Measurements from ENCODE around the gene KIAA2012. TPM values are rescaled to one million over a fixed set of nuclear protein-coding genes. Genes with fewer than 3 reads are reported as not detected.
A peak's percentile ranks its signal among the peaks of the same experiment; 100 is the strongest.

KIAA2012 gene
- total RNA-seq, 1 donor from 2014 or later = not detected

GRCh38 chr2:202039278-202040078 lies 33.6 kb upstream of the KIAA2012 start:
- no peak for DNase-seq (ENCODE audit: low read depth)
- no peak for TF ChIP-seq CTCF (IDR thresholded peaks at IDR 0.05; ENCODE audit: insufficient read depth, low read length, severe bottlenecking)
- no peaks in the 10 kb centered on the region for H3K36me3 ChIP-seq (ENCODE audit: control insufficient read depth, insufficient read depth, low read length)
- peaks cover 11% of the 10 kb centered on the region for H3K27me3 ChIP-seq (ENCODE audit: control insufficient read depth, insufficient read depth, low read length)
- no peak overlapping the region for H3K4me3 ChIP-seq (ENCODE audit: low read depth, low read length)
- FAIRE-seq = peak; percentile 77

GRCh38 chr2:202040079-202040844 lies 32.8 kb upstream of the KIAA2012 start:
- FAIRE-seq (no peak), DNase-seq (ENCODE audit: low read depth) (no peak)
- Histone ChIP-seq H3K4me3 (ENCODE audit: low read depth, low read length) (no peak overlapping the region), H3K36me3 (ENCODE audit: control insufficient read depth, insufficient read depth, low read length) (no peaks in the 10 kb centered on the region), H3K27me3 (ENCODE audit: control insufficient read depth, insufficient read depth, low read length) (peaks cover 6% of the 10 kb centered on the region)
- no peak for TF ChIP-seq CTCF (IDR thresholded peaks at IDR 0.05; ENCODE audit: insufficient read depth, low read length, severe bottlenecking)

GRCh38 chr2:202042444-202042843 lies 30.6 kb upstream of the KIAA2012 start:
- no peak for TF ChIP-seq CTCF (IDR thresholded peaks at IDR 0.05; ENCODE audit: insufficient read depth, low read length, severe bottlenecking)
- Histone ChIP-seq H3K4me3 (ENCODE audit: low read depth, low read length) (no peak overlapping the region), H3K27me3 (ENCODE audit: control insufficient read depth, insufficient read depth, low read length) (no peaks in the 10 kb centered on the region), H3K36me3 (ENCODE audit: control insufficient read depth, insufficient read depth, low read length) (no peaks in the 10 kb centered on the region)
- DNase-seq (ENCODE audit: low read depth) (no peak), FAIRE-seq (no peak)

- Histone ChIP-seq H3K36me3 (ENCODE audit: control insufficient read depth, insufficient read depth, low read length) (no peaks in the 10 kb centered on the region), H3K27me3 (ENCODE audit: control insufficient read depth, insufficient read depth, low read length) (no peaks in the 10 kb centered on the region), H3K4me3 (ENCODE audit: low read depth, low read length) (no peak overlapping the region)
- FAIRE-seq (no peak), DNase-seq (ENCODE audit: low read depth) (peak; percentile 11)
- no peak for TF ChIP-seq CTCF (IDR thresholded peaks at IDR 0.05; ENCODE audit: insufficient read depth, low read length, severe bottlenecking)
Observed at GRCh38 chr2:202043475-202043874, 29.6 kb upstream of the KIAA2012 start.

- FAIRE-seq (no peak), DNase-seq (ENCODE audit: low read depth) (no peak)
- TF ChIP-seq CTCF (IDR thresholded peaks at IDR 0.05; ENCODE audit: insufficient read depth, low read length, severe bottlenecking) = no peak
- Histone ChIP-seq H3K27me3 (ENCODE audit: control insufficient read depth, insufficient read depth, low read length) (no peaks in the 10 kb centered on the region), H3K4me3 (ENCODE audit: low read depth, low read length) (no peak overlapping the region), H3K36me3 (ENCODE audit: control insufficient read depth, insufficient read depth, low read length) (no peaks in the 10 kb centered on the region)
Observed at GRCh38 chr2:202044777-202045176, 28.3 kb upstream of the KIAA2012 start.
